Erythroblast (primary cell): Measurements from ENCODE around the gene CDK6.

Experiments used
- DNase-seq, 2 experiments: peaks; one replicate each; lab custom pipeline; 2025; lab: John Stamatoyannopoulos, UW
- GATA1 ChIP-seq: IDR thresholded peaks from 2 replicates; pipeline ENCODE4 v1.6.1; 2011; ENCODE audit warnings: low read depth, mild to moderate bottlenecking, control low read depth, low read length, moderate library complexity
- POLR2A ChIP-seq: IDR thresholded peaks from 2 replicates; pipeline ENCODE4 v1.6.1; 2011; ENCODE audit warnings: mild to moderate bottlenecking, low read length

CDK6 gene

DNA sequence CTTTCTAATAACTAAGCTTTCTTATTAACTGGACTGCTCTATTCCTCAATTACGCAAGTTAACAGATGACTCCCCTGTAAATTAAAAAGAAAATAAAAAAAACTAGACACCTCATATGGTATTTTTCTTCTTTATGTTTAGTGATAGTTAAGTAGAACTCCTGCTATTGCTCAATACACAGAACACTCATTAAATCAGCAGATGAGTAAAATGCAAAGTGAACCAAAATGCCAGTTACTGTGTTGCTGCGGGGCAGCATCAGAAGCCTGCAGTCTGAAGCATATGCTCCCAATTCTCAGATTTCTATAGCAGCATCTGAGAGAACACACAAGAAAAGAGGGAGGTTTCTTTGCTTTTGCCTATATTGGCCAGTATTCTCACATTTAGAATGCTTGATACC is 28.4 kb downstream of the CDK6 start:
- no peak for DNase-seq
- TF ChIP-seq GATA1 = no peak
- no peak for TF ChIP-seq POLR2A

- TF ChIP-seq GATA1 = no peak
- DNase-seq = no peak
Measured at GRCh38 chr7:92806496-92806895, 29.9 kb downstream of the CDK6 start.

DNA sequence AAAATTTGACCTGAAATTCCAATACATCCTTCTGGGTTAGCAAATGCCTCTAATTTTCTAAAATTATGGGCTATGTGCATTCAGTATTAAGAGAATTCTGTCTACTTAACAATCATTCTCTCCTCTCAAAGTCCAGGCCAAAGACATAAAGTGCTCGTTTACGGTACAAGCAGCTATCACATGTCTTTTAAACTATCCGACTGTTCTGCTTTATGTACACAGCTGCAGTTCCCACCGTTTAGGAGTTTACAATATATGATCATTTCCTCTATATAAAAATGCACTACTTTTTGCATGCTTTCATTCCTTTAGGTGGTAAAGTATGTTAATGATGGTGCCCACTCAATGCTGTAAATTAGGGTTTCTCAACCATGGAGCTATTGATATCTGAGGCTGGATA is 34.0 kb downstream of the CDK6 start:
- TF ChIP-seq POLR2A (no peak), GATA1 (no peak)
- no peak for DNase-seq

- TF ChIP-seq POLR2A (no peak), GATA1 (no peak)
- no peak for DNase-seq
Measured at GRCh38 chr7:92799446-92800211, 36.7 kb downstream of the CDK6 start.

- DNase-seq = peak in 1 of 2 experiments; percentile 11
- no peak for TF ChIP-seq GATA1
- no peak for TF ChIP-seq POLR2A
Measured at GRCh38 chr7:92798517-92799249, 37.7 kb downstream of the CDK6 start.

GRCh38 chr7:92797693-92798092 is 38.7 kb downstream of the CDK6 start:
- peak in 1 of 2 experiments; percentile 23 for DNase-seq
- no peak for TF ChIP-seq GATA1
- TF ChIP-seq POLR2A = no peak

DNA sequence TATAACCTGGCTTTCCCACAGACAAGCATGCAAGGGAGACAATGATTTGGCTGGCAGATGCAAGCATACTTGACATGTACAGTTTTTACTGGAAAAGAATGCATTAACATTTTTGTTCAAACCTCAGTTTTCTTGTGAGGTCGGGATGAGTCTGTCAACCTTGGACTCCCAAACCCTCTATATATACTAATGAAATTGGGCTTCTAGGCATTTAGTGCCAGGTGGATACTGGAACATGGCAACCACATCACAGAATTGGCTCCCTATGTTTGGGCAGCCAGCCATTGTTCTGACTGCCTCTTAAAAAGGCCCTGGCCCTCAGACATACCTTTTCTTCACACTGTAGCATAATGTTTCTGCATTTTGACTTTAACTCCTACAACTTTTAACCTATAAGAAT is 39.1 kb downstream of the CDK6 start:
- no peak for TF ChIP-seq POLR2A
- TF ChIP-seq GATA1 = no peak
- no peak for DNase-seq

DNA sequence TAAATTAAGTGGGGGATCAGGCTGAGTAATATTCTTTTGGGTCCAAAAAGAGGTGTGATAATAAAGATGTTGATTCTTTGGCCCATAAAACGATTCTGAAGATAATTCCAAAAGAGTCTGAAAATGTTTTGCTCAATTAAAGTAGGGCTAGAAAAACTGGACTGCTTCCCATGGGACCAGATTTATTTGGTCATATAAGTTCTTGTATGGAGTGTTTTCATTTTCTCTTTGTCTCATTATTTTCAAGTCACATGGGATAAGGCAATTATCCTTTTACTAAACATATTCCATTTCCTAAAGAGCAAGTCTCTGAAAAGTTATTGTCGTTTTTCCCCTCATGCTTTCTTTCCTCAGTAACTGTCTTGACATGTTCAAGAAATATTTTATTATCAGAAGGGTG is 41.5 kb downstream of the CDK6 start:
- TF ChIP-seq POLR2A (no peak), GATA1 (no peak)

DNA sequence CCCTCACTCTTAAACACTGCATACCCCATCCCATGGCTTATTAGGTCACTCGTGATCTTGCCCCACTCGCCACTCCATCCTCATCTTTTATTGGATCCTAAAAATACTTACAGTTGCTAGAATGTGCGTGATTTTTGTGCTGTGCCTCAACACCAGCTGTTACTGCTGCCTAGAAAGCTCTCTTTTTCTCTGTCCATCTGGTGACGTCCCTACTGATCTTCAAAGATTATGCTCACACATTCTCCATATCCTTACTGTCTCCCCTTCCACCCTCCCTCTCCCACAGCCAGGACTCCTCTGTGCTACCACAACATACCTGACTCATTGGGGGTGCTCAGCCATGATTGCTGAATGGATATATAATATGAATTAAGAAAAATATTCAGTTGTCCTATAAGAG is 42.0 kb downstream of the CDK6 start:
- no peak for TF ChIP-seq POLR2A
- TF ChIP-seq GATA1 = no peak
- no peak for DNase-seq

More for the DNA sequence above, 41.5 kb downstream of the CDK6 start:
- DNase-seq = no peak

GRCh38 chr7:92793656-92794205 is 42.6 kb downstream of the CDK6 start:
- DNase-seq = no peak
- TF ChIP-seq POLR2A = no peak
- no peak for TF ChIP-seq GATA1

GRCh38 chr7:92790992-92791391 is 45.4 kb downstream of the CDK6 start:
- TF ChIP-seq POLR2A = no peak
- no peak for TF ChIP-seq GATA1
- DNase-seq = no peak

GRCh38 chr7:92788559-92789183 is 47.7 kb downstream of the CDK6 start:
- TF ChIP-seq GATA1 = no peak
- no peak for TF ChIP-seq POLR2A
- peak in 1 of 2 experiments; percentile 15 for DNase-seq

- DNase-seq = no peak
- no peak for TF ChIP-seq GATA1
- no peak for TF ChIP-seq POLR2A
Measured at GRCh38 chr7:92785923-92786322, 50.5 kb downstream of the CDK6 start.

DNA sequence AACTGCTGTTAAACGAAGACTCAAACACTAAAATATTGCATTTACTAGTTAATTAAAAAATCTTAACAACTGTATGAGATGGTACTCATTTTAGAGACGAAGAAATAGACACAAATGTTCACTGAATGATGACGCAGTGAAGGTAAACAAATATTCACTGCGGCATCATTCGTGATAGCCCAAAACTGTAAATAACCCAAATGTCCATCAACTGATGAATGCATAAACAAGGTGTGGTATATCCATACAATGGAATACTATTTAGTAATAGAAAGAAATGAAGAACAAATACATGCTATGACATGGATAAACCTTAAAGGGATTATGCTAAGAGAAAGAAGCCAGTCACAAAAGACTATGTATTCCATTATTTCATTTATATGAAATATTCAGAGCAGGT is 51.4 kb downstream of the CDK6 start:
- TF ChIP-seq POLR2A (no peak), GATA1 (no peak)
- no peak for DNase-seq
